ENCODE measurements around the gene SLC7A1.

The SLC7A1 gene

DNA sequence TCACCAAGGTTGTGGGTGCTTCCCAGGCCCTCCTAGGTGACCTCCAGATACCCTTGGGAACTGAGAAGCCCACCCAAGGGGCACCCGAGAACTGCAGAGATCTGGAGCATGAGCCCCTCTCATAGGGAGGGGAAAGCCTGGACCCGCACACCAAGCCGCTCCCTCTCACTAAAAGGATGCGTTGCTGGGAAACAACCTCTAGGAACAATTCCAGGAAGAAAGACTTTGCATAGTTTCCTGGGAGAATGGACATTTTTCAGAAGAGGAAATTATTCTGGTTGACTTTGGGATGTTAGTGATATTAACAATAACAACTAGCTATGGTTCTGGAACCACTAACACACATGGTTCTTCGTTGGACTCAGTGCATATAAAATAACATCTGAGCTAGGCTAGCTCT is 64.6 kb downstream of the SLC7A1 start:
- DNase-seq (ENCODE audit: low read depth in 2 of 2) = no peak

GRCh38 chr13:29529754-29530153 is 65.7 kb downstream of the SLC7A1 start:
- DNase-seq (ENCODE audit: low read depth in 2 of 2) = no peak

GRCh38 chr13:29527916-29528315 is 67.6 kb downstream of the SLC7A1 start:
- DNase-seq (ENCODE audit: low read depth in 2 of 2) = no peak

- no peak for DNase-seq (ENCODE audit: low read depth in 2 of 2)
Observed at GRCh38 chr13:29527511-29527910, 68.0 kb downstream of the SLC7A1 start.

DNA sequence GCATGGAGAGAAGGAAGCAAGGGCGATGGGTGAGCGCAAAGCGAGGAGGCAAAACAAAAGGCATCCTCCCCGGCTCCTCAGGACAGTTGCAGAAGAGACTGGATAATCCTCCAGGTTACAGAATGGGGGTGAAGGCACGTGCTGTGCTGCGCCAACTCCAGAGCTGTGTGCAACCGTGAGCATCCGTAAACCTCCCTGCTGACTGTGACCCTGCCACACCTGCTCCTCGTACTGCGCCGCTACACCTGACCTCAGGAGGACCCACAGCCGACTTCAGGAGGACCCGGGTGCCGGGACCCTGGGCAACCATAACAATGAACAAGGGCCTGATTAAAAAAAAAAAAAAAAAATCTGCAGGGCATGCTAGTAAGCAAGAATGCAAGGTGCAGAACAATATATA is 68.7 kb downstream of the SLC7A1 start:
- DNase-seq (ENCODE audit: low read depth in 2 of 2) = no peak

GRCh38 chr13:29525757-29526156 is 69.7 kb downstream of the SLC7A1 start:
- DNase-seq (ENCODE audit: low read depth in 2 of 2) = no peak

DNA sequence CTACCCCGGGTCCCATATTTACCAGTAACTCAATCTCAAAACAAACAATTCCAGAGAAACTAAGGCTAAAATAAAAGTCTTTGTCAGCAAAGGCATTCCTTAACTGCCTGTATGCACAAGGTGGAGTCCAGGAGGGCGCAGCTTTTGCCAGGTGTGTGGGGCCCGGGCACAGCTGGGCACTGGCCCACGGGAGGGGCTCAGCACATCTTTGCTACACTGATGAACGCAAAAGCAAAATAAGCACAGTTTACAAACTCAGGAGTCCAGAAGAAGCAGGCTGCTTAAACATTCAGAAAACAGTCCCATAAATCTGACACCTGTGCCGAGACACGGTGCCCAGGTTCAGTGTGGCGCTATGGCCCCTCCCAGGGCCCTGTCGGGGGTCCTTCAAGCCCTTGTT is 70.8 kb downstream of the SLC7A1 start:
- DNase-seq (ENCODE audit: low read depth in 2 of 2) = no peak

DNA sequence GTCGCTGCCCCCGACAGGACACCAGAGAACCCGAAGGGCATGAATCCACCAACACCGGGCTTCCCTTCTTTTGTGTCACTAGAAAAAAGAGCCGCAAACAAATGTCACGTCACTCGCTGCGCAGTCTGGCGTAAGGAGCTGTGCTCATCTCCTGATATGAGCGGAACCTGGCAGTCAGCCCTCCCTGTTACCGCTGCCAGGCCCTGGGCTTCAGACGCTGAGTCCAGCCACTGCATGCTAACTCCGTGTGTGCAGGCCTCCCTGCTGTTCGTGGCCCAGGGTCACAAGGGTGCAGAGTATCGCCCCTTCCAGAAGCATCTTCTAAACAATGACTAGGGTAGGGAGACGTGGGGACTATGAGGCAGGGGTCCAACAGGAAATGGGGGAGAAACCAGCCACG is 71.3 kb downstream of the SLC7A1 start:
- no peak for DNase-seq (ENCODE audit: low read depth in 2 of 2)

- DNase-seq (ENCODE audit: low read depth in 2 of 2) = no peak
Observed at GRCh38 chr13:29523199-29523961, 72.1 kb downstream of the SLC7A1 start.

DNA sequence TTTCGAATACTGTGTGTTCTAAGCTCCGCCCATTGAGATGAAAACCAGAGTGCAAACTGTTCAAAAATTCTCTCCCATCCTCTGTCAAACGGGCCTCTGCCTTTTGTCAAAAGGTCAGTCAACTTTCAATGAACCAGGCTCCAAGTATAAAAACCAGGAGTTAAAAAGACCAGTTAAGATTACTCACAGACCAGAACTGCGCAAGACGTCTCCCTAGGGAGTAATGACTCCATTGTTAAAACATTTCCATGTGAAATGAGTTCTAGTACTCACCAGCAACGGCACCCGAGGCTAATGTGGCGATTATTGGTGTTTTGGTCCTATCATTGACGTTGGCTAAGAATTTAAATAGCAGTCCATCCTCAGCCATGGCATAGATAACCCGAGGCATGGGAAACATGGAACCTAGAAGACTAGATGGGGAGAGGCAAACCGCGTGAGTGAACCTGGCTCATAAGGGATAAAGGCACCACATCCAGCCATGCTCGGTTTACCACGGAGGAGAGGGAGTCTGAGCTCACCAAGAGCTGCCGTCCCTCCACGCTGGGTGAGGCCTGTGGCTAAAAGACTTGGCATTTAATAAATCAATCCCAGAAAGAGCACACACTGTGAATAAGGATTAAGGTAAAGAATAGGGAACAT is 73.3 kb downstream of the SLC7A1 start:
- no peak for DNase-seq (ENCODE audit: low read depth in 2 of 2)

DNA sequence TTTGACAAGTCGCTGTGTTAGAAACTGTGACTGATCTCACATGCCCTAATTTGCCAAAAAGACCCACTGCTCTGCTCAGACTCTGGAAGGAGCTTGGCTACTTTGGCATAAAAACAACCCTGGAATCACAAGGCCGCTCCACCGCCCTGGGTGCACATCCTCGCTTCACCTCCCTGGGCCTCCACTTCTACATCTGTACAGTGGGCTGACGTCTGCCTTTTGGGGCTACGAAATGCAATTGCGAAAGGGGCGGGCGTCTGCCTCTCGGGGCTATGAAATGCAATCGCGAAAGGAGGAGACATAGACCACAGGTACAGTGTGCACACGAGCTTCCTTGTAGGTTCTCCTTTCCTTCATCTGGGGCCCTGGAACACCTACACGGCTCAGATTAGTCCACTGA is 74.2 kb downstream of the SLC7A1 start:
- no peak for DNase-seq (ENCODE audit: low read depth in 2 of 2)

GRCh38 chr13:29520671-29521070 is 74.8 kb downstream of the SLC7A1 start:
- no peak for DNase-seq (ENCODE audit: low read depth in 2 of 2)

- no peak for DNase-seq (ENCODE audit: low read depth in 2 of 2)
Observed at GRCh38 chr13:29519921-29520320, 75.6 kb downstream of the SLC7A1 start.

DNA sequence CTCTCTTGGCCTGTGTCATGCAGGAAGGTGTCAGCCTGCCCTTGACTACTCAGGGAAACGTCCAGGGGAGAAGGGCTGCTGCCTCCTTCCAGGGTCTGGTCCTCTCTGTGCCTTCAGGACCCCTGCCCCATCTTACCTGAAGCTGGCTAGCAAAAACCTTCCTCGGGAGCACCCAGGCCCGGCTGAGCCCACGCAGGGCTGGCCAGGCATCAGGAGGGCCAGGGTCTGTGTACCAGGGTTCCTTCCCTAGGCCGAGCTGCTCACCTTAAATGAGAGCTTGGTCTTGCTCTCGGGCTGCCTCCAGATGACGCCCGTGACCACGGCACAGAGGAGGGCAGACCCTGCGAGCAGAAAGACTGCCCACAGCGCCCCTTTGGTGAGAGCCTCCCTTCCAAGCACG is 78.6 kb downstream of the SLC7A1 start:
- no peak for DNase-seq (ENCODE audit: low read depth in 2 of 2)

- DNase-seq (ENCODE audit: low read depth in 2 of 2) = no peak
Observed at GRCh38 chr13:29516012-29516411, 79.5 kb downstream of the SLC7A1 start.

DNA sequence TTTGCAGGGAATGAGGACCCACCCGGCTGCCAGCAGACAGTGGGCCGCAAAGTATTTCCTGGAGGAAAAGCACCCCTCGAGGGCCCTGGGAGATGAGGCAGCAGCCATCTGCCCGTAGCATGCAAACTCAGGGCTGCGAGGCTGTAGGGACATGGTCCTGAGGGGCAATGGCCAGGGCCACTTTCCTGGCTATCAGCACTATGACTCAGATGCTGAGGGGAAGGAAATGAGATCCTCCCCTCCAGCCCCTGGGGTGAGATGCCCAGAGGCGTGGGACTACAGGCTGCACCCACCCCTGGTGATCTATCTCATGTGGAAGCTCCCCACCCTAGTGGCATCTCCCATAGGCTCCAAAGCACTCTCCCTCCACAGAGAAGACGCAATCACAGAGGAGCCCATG is 80.1 kb downstream of the SLC7A1 start:
- no peak for DNase-seq (ENCODE audit: low read depth in 2 of 2)

DNA sequence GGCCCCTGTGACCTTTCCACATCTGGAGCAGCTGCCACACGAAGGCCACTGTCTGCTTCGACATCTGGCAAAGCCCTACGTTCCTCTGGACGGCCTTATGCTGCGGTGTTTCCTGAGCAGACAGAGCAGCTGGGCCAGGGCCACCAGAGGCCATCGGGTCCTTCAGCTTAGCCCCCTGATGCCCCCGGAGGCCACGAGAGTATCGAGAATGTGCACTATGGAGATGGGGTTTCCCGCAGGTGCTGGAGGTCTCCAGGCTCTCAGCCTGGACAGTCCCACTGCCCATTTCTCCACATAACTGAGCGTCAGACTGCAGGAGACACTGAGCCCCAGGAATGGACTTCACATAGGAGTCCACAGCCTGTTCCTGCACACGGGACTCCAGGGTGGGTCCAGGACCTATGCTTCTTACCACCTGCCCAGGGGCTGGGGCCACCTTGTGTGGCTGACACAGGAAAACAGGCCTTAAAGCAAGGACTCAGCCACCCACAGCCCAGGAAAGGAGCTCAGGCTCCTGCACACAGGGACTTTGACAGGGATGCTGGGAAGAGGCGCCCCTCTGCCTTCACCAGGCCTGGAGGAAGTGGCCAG is 80.7 kb downstream of the SLC7A1 start:
- DNase-seq (ENCODE audit: low read depth in 2 of 2) = no peak

DNA sequence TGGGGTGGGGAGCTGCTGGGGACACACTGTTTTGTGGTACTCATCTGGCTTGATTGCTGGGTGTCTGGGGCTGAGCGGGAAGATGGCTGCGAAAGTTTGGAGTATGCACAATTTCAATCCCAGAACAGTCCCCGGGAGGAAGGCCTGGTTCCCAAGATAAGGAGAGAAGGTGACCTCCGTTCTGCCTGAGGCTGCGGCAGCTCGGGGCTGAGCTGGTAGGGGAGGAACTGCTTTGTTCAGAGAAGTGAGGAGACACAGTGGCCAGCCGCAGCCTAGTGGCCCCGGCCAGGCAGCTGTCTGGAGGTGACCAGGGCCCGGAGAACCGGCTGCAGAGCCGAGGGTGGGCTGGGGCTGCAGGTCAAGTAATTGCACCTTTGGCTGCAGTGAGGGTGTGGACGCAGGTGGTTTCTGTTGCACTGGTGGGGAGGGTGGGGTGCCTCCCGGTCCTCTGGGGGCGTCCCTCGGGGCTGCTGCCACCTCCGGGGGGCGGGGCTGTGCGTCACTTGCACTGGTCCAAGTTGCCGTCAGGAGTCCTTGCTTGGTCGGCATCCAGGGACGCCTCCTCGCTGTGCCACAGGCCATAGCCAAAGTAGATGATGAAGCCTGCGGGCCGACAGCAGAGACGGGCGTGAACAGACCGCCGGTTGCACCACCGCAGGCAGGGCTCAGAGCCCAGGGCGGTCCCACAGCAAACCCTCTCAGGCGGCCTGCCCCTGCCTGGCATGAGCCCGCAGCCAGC is 81.3 kb downstream of the SLC7A1 start:
- DNase-seq (ENCODE audit: low read depth in 2 of 2) = no peak

DNA sequence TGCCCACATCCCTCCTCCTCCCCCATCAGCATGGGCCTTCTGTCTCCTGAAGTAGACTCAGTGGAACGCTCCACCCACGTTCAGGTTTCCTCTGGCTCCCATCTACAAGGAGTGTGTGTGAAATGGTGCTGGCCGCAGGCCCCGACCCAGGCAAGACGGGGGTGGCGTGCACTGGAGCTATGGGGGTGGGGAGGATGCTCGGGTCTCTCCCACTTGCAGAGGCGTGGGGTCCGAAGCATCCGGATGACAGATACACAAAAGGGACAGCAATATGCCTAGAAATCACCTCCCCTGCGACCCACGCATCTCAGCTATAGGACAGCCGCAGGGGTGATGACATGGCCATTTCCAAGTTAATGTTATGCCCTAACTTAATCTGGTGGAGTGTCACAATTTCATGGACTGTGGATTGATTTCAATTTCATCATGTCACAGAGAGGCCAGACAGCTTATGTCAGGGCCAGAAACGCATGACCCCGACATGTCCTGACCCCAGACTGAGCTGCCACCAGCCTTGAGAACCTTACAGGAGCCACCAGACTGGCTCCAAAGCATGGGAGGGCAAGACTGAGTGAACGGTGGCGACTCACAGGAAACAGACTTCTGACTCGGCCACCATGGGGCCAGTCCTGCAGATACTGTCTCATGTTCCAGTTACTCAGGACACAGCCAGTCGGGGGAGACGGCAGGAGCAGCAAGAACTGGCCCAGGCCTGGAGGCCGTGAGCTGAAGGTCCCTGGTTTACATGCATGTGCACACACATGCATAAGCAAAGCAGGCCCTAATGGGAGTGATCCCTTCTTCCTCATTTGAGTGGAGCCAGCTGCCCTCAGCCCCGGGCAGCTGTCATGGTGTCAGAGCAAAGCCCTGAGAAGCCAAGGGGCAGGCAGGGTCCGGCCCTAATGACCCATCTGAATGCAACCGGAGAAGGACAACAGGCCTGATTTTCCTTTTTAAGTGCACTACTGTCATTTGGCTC is 82.2 kb downstream of the SLC7A1 start:
- no peak for DNase-seq (ENCODE audit: low read depth in 2 of 2)

- DNase-seq (ENCODE audit: low read depth in 2 of 2) = no peak
Observed at GRCh38 chr13:29511980-29512379, 83.5 kb downstream of the SLC7A1 start.

- no peak for DNase-seq (ENCODE audit: low read depth in 2 of 2)
Observed at GRCh38 chr13:29511106-29511796, 84.2 kb downstream of the SLC7A1 start.
